Measurements from ENCODE around the gene FCN2. TPM values are rescaled to one million over a fixed set of nuclear protein-coding genes. Genes with fewer than 3 reads are reported as not detected.

Gene FCN2
- total and polyA plus RNA-seq, 4 donors = 23.6 to 186 (median 121) TPM

DNA sequence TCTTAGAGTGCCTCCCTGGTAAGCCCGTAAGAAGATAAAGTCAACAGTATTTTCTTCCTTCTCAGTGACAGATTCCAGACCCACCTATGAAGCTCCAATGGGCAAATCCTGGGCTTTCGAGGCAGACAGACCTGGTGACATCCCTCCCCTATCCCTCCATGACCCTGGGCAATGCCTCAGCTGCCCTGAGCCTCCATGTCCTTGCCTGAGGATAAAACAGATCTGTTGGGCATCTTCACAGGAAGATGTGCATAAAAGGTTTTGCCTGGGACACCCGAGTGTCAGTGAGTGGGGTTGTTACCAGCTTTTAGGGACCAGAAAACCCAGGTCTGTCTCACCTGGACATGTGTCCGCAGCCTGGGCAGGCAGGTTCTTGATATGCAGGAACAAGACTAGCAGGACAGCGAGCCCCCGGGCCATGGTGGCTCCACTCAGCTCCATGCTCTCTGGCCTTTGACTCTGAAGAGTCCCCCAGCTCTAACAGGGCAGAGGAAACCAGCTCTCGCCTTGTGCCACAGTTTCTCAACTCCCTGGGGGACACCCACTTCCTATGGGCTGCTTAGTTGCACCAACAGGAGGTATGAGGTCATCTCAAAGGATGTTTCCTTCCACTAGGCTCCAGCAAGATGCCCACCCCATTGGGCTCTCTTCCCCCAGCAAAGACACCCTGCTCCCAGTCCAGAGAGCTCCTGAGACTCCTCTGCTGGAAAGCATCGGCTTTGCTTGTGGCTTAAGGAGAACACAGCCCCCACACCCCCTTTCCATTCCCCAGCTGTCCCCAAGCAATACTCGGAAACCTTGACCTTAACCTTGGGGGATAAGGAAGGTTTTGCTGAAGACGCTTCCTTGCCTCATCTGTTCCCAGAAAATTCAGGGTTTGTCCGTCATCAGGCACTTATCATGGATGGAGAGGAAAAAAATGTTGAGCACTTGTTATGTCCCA lies 37.1 kb downstream of the FCN2 start, which contains the start of gene FCN1:
Gene FCN1, minus strand, starts transcription at position 482 of the 943 bp plus-strand sequence. Its CDS starts 41 bp downstream, at position 441.
- no peaks in the 10 kb centered on the region for H3K4me1 ChIP-seq (ENCODE audit: control insufficient read depth in 4 of 4, insufficient read depth in 4 of 4, low read length in 3 of 4)
- DNase-seq (ENCODE audit: low spot score) = peak; percentile 27
- no peaks in the 10 kb centered on the region for H3K27me3 ChIP-seq (ENCODE audit: control insufficient read depth in 4 of 4, insufficient read depth in 4 of 4, low read length in 3 of 4)
- no peak within 1 kb of the TSS for H3K4me3 ChIP-seq (ENCODE audit: low read depth in 1 of 3, low read length in 3 of 3)
- H3K9ac ChIP-seq (ENCODE audit: low read depth in 1 of 2, low read length in 2 of 2) = no peak within 1 kb of the TSS
- TF ChIP-seq HNF4G (IDR thresholded peaks at IDR 0.05) (no peak), JUND (IDR thresholded peaks at IDR 0.05) (no peak), FOXA2 (IDR thresholded peaks at IDR 0.05) (no peak), TAF1 (conservative IDR thresholded peaks at IDR 0.05) (no peak), YY1 (IDR thresholded peaks at IDR 0.05) (no peak), HNF4A (conservative IDR thresholded peaks at IDR 0.05) (no peak), RAD21 (IDR thresholded peaks at IDR 0.05) (no peak), EGR1 (IDR thresholded peaks at IDR 0.05; ENCODE audit: low read depth in 2 of 2) (no peak), RXRA (IDR thresholded peaks at IDR 0.05) (no peak), NR2F2 (IDR thresholded peaks at IDR 0.05) (no peak), GABPA (IDR thresholded peaks at IDR 0.05 in 1 of 2, conservative IDR thresholded peaks at IDR 0.05 in 1 of 2) (no peak)
- TF ChIP-seq, protein P1, sequence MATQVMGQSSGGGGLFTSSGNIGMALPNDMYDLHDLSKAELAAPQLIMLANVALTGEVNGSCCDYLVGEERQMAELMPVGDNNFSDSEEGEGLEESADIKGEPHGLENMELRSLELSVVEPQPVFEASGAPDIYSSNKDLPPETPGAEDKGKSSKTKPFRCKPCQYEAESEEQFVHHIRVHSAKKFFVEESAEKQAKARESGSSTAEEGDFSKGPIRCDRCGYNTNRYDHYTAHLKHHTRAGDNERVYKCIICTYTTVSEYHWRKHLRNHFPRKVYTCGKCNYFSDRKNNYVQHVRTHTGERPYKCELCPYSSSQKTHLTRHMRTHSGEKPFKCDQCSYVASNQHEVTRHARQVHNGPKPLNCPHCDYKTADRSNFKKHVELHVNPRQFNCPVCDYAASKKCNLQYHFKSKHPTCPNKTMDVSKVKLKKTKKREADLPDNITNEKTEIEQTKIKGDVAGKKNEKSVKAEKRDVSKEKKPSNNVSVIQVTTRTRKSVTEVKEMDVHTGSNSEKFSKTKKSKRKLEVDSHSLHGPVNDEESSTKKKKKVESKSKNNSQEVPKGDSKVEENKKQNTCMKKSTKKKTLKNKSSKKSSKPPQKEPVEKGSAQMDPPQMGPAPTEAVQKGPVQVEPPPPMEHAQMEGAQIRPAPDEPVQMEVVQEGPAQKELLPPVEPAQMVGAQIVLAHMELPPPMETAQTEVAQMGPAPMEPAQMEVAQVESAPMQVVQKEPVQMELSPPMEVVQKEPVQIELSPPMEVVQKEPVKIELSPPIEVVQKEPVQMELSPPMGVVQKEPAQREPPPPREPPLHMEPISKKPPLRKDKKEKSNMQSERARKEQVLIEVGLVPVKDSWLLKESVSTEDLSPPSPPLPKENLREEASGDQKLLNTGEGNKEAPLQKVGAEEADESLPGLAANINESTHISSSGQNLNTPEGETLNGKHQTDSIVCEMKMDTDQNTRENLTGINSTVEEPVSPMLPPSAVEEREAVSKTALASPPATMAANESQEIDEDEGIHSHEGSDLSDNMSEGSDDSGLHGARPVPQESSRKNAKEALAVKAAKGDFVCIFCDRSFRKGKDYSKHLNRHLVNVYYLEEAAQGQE (IDR thresholded peaks at IDR 0.05) = no peak
- TF ChIP-seq, protein P2, sequence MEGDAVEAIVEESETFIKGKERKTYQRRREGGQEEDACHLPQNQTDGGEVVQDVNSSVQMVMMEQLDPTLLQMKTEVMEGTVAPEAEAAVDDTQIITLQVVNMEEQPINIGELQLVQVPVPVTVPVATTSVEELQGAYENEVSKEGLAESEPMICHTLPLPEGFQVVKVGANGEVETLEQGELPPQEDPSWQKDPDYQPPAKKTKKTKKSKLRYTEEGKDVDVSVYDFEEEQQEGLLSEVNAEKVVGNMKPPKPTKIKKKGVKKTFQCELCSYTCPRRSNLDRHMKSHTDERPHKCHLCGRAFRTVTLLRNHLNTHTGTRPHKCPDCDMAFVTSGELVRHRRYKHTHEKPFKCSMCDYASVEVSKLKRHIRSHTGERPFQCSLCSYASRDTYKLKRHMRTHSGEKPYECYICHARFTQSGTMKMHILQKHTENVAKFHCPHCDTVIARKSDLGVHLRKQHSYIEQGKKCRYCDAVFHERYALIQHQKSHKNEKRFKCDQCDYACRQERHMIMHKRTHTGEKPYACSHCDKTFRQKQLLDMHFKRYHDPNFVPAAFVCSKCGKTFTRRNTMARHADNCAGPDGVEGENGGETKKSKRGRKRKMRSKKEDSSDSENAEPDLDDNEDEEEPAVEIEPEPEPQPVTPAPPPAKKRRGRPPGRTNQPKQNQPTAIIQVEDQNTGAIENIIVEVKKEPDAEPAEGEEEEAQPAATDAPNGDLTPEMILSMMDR (IDR thresholded peaks at IDR 0.05; ENCODE audit: low read depth, low read length, missing input control) = no peak
- TF ChIP-seq, protein P3, sequence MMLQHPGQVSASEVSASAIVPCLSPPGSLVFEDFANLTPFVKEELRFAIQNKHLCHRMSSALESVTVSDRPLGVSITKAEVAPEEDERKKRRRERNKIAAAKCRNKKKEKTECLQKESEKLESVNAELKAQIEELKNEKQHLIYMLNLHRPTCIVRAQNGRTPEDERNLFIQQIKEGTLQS (IDR thresholded peaks at IDR 0.05) = no peak
- TF ChIP-seq, protein P4, sequence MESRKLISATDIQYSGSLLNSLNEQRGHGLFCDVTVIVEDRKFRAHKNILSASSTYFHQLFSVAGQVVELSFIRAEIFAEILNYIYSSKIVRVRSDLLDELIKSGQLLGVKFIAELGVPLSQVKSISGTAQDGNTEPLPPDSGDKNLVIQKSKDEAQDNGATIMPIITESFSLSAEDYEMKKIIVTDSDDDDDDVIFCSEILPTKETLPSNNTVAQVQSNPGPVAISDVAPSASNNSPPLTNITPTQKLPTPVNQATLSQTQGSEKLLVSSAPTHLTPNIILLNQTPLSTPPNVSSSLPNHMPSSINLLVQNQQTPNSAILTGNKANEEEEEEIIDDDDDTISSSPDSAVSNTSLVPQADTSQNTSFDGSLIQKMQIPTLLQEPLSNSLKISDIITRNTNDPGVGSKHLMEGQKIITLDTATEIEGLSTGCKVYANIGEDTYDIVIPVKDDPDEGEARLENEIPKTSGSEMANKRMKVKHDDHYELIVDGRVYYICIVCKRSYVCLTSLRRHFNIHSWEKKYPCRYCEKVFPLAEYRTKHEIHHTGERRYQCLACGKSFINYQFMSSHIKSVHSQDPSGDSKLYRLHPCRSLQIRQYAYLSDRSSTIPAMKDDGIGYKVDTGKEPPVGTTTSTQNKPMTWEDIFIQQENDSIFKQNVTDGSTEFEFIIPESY (IDR thresholded peaks at IDR 0.05) = no peak
- TF ChIP-seq, protein P5, sequence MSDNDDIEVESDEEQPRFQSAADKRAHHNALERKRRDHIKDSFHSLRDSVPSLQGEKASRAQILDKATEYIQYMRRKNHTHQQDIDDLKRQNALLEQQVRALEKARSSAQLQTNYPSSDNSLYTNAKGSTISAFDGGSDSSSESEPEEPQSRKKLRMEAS (IDR thresholded peaks at IDR 0.05) = no peak
- no peaks in the 10 kb centered on the region for H3K36me3 ChIP-seq (ENCODE audit: control insufficient read depth in 4 of 4, insufficient read depth in 3 of 4, low read depth in 1 of 4, low read length in 3 of 4)
- H3K27ac ChIP-seq (ENCODE audit: low read depth in 1 of 2, low read length in 2 of 2) = no peak within 1 kb of the TSS
- 69% methylated on average over 11 of the region's 11 CpGs for WGBS
- peaks cover 4 to 8% (median 5%) of the 10 kb centered on the region in 4 donors for H3K9me3 ChIP-seq (ENCODE audit: control insufficient read depth in 4 of 4, low read length in 3 of 4)

All from liver (tissue), 9 donors.